HG03139 (cell line): ENCODE results near the gene CPN1.

Source experiments
- ATAC-seq: cut with Tn5 transposase; IDR thresholded peaks from one replicate; pipeline ENCODE4 v1.9.1; 2021; ENCODE audit not compliant: unreplicated experiment

CPN1 gene

DNA sequence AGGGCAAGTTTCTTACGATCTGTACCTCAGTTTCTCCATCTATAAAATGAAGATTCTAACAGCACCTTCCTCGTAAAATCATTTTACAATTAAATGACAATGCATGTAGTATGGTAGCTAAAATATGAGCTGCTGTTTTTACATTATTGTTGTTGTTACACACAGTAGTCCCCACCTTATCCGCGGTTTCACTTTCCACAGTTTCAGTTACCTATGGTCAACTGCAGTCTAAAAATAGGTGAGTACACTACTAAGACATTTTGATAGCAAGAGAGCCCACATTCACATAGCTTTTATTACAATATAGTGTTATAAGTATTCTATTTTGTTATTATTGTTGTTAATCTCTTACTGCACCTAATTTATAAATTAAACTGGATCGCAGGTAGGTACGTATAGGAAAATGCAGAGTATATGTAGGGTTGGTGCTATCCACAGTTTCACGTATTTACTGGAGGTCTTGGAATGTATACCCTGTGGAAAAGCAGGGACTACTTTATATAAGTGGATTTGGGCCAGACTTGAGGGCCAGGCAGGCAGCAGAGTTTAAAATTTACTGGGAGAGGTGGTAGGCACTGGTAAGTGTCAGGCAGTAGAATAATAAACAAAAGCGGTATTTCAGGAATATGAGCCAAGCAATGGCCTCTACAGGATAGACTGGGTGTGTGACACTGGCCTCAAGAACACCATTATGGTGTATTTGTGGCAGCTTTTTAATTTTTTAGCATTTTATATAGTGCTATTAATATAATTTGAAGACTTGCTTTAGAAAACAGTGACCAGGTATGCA is 82.2 kb downstream of the CPN1 start:
- no peak for ATAC-seq

DNA sequence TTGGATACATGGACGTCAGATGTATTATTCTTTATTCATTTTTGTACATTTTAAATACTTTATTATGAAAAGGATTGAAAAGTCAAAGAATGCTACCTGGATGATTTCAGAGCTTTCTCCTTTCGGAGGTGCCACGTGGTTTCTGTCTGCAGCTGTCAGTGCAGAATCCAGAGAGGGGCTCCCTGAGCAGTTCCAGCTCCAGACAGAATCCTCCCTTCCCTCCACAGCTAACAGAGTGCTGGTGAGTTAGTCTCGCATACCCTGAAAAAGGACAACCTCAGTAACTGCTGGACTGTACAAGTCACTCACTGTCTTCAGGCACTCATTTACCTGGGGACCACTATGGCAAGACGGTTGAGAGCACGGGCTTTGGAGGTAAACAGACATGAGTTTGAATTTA is 82.8 kb downstream of the CPN1 start:
- no peak for ATAC-seq

DNA sequence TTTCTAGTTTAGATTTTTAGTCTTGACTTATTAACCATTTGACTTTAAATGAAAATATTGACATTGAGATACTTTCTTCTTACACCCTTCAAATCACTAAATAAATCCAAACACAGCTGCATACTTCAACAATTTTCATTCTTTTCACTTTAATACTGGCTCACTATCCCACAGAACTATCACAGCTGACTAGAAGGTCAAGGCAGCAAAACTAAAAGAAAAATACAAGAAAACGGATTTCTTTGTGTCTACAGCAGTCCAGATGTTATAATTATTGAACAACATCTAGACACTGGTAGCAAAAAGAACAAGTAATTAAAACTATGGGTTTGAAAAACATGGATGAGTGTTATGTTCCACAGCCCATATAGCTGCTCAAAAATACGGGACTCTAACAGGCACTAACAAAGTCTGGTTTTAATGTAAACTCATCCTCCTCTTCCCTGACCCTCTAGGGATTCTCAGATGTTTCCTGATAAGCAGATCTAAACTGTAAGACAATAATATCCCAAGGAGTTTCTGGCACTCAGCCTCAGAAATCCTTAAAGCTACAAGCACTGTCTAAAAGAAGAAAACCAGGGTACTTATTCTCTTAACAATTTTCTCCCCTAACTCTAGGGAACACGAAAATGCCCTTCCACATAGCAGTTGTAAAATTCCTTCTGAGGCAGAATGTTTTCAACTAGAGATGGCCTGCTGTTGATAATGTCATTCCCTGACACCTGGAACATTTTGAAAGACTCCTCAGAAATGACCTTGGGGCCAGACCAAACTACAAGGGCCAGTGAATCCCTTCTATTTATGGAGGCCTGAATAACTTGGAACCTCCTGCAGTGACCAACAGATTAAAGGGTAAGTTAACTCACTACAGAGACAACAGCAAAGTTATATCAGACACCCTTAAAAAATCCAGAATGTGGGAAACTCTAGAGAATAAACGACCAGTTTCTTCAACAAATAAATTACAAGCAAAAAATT is 84.7 kb downstream of the CPN1 start:
- no peak for ATAC-seq

DNA sequence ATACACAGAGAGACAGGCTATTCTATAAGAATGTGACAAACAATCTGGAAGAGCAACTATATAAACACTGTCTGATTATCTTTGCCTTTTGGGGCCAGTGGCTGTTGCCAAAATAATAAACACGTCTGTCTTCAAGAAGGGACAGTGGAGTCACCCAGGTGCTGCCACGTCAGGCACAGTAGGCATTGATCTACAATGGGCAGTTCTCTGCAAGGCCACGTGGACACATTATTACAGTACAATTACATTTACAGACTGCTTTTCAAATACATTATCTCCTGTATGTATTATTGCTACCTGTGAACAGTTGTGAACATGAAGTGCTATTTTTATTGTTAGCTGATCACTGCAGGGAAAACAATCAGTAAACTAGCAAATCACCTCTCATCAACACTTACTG is 86.0 kb downstream of the CPN1 start:
- ATAC-seq = no peak

DNA sequence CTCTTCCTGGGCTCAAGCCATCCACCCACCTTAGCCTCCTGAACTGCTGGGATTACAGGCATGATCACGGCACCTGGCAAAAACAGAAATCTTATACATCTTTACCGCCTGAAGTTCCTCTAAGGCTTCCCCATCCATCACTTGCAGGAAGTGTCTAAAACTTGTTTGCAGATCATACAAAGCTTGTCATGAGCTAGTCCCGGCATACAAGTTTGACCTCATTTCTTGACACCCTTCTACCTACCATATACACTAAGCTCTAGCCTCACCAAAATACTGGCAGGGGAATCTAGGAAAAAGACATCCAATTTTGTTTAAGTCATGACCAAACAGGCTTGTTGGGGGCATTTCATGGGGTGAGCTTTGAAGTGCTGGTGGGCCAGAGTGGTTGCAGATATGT is 86.4 kb downstream of the CPN1 start:
- ATAC-seq = no peak

DNA sequence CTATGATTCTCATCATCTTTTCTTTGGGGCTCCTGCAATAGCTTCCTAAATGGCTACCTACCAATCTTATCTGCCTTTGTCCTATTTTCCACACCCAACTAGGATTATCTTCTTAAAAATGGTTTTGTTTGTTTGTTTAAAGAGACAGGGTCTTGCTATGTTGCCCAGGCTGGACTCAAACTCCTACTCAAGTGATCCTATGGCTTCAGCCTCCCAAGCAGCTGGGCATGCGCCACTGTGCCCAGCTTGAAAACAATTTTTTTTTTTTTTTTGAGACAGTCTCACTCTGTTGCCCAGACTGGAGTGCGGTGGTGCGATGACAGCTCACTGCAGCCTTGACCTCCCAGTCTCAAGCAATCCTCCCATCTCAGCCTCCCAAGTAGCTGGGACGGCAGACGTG is 86.9 kb downstream of the CPN1 start:
- ATAC-seq = no peak

DNA sequence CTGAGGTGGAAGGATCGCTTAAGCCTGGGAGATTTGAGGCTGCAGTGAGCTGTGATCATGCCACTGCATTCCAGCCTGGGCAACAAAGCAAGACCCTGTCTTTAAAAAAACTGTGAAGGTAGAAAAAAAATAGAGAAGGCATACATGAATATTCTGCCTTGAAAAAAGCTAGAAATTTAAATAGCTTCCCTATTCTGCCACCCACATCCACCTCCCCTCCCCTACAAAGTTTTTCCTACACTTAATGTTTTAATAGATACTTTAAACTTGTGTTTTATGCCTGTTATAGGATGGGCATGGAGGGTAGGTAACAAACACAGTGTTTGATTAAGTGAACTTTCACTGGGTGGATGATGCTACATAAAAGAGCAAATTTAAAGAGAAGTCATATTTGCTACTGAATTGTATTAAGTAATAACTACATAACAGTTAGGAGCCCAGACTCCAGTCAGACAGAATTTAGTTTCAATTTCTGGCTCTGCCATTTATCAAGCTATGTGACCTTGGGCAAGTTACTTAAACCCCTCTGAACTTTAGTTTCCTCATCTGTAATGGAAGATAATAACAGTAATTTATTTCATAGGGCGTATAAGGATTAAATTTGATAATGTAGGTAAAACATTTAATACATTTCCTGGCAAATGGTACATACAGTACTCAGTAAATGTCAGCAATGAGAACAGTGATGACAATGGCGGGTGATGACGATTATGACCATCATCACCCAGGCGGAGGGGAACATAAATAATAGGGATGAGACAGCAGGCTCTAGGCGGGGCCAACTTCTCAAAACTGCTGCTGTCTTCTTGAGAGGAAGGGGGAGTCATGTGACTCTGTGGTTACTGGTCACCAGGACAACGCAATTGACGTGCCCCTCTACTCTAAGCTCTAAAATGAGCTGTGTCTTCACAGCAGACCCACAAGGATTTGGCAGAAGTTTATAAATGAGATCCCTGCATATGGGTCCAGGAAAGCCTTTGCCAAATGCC is 87.7 kb downstream of the CPN1 start:
- ATAC-seq = peak; percentile 73
